CD4-positive, alpha-beta T cell (primary cell): ENCODE results near the gene SIM2. TPM values are rescaled to one million over a fixed set of nuclear protein-coding genes. Genes with fewer than 3 reads are reported as not detected.

Experiments used
- ATAC-seq: fragments of 200-7000 bp; cut with Tn5 transposase; one replicate; pipeline ENCODE4 v1.10.0; 2022; ENCODE audit warnings: mild to moderate bottlenecking; ENCODE audit not compliant: poor library complexity
- CTCF ChIA-PET: fragments of 350-600 bp; sonication (Branson Sonifier 250); formaldehyde crosslinking; loops from one replicate; lab custom pipeline; 2021; ENCODE audit warnings: antibody characterized with exemption, inconsistent platforms; lab: Charles Lee
- POLR2A ChIA-PET: fragments of 350-600 bp; sonication (Branson Sonifier 250); formaldehyde crosslinking; loops from one replicate; lab custom pipeline; 2021; ENCODE audit warnings: antibody characterized with exemption, inconsistent platforms; lab: Charles Lee
- DNase-seq, 14 experiments: peaks; one replicate each; pipeline ENCODE4 v3.0.0-alpha.2; 2013 to 2020; ENCODE audit warnings: mixed read lengths in 2 of 14
- H3K27ac ChIP-seq, 2 donors: one replicate each; pipeline versions ENCODE4 v1.5.1 to v1.7.0; 2013; ENCODE audit warnings: low read length in 2 of 2, low read depth in 1 of 2, mild to moderate bottlenecking in 1 of 2
- H3K27me3 ChIP-seq, 2 experiments: 1 replicate in 1 of 2; 2 replicates in 1 of 2; pipeline versions ENCODE4 v1.6.1 to v1.7.0; 2013; ENCODE audit warnings: low read length in 2 of 2, control low read depth in 1 of 2, mild to moderate bottlenecking in 1 of 2, moderate library complexity in 1 of 2; ENCODE audit not compliant: insufficient read depth in 2 of 2, control insufficient read depth in 1 of 2
- H3K36me3 ChIP-seq: one replicate; pipeline ENCODE4 v1.6.1; 2013; ENCODE audit warnings: low read length, control low read depth; ENCODE audit not compliant: insufficient read depth
- H3K4me1 ChIP-seq: one replicate; pipeline ENCODE4 v1.6.1; 2013; ENCODE audit warnings: low read length, control low read depth; ENCODE audit not compliant: insufficient read depth
- H3K4me3 ChIP-seq: one replicate; pipeline ENCODE4 v1.5.1; 2013; ENCODE audit warnings: mild to moderate bottlenecking, low read length, moderate library complexity
- H3K9me3 ChIP-seq, 2 experiments: 1 replicate in 1 of 2; 2 replicates in 1 of 2; pipeline versions ENCODE4 v1.6.1 to v1.7.0; 2013; ENCODE audit warnings: low read length in 2 of 2, mild to moderate bottlenecking in 2 of 2, control low read depth in 1 of 2, moderate library complexity in 1 of 2; ENCODE audit not compliant: control insufficient read depth in 1 of 2, insufficient read depth in 1 of 2
- H3K27ac Mint-ChIP-seq: one replicate; pipeline ENCODE4 v1.8.0; 2020; ENCODE audit warnings: mixed read lengths
- H3K27me3 Mint-ChIP-seq: one replicate; pipeline ENCODE4 v1.8.0; 2021; ENCODE audit warnings: mixed read lengths
- H3K36me3 Mint-ChIP-seq: one replicate; pipeline ENCODE4 v1.8.0; 2021; ENCODE audit warnings: low read depth, mixed read lengths
- H3K4me1 Mint-ChIP-seq: one replicate; pipeline ENCODE4 v1.8.0; 2021; ENCODE audit warnings: low read depth, mixed read lengths
- H3K4me3 Mint-ChIP-seq: one replicate; pipeline ENCODE4 v1.8.0; 2020; ENCODE audit warnings: mild to moderate bottlenecking, mixed read lengths
- H3K9me3 Mint-ChIP-seq: one replicate; pipeline ENCODE4 v1.8.0; 2020; ENCODE audit warnings: mixed read lengths
- intact Hi-C, 2 experiments: fragments of 100-400 bp; cut with DNase I in 1 of 2; cut with micrococcal nuclease in 1 of 2; formaldehyde crosslinking; loops; one replicate each; pipeline versions ENCODE4 v1.15.1 to v1.9.0; 2023 to 2025; cut with DNase I, micrococcal nuclease
- total RNA-seq, 174 experiments: library from RNA in 2 of 174; stranded (reverse) in 2 of 174; gene quantifications; one replicate each; pipeline ENCODE4 v1.2.3 and lab custom pipeline; 2021 to 2026
- TF ChIP-seq, protein P1 (sequence below): fragments of 200-600 bp; IDR thresholded peaks from one replicate; pipeline ENCODE4 v1.8.0; 2022; ENCODE audit warnings: antibody characterized with exemption, mild to moderate bottlenecking

The SIM2 gene
- total RNA-seq, 2 experiments from 2014 or later, result not detected

- intact Hi-C loops, result no loop called here
- peaks cover 0 to 16% of the 10 kb centered on the region in 2 experiments for H3K9me3 ChIP-seq
- H3K36me3 ChIP-seq, result no peaks in the 10 kb centered on the region
- no peak overlapping the region for H3K27ac Mint-ChIP-seq
- H3K36me3 Mint-ChIP-seq, result no peaks in the 10 kb centered on the region
- H3K27me3 ChIP-seq, result peaks cover 48 to 85% of the 10 kb centered on the region in 2 experiments
- H3K4me3 ChIP-seq, result no peak overlapping the region
- ChIA-PET POLR2A (no interaction called here), CTCF (no interaction called here)
- peaks cover 17% of the 10 kb centered on the region for H3K4me1 ChIP-seq
- no peak overlapping the region for H3K27ac ChIP-seq
- H3K27me3 Mint-ChIP-seq, result peaks cover 93% of the 10 kb centered on the region
- ATAC-seq (no peak), DNase-seq (no peak)
- H3K4me3 Mint-ChIP-seq, result no peak overlapping the region
- TF ChIP-seq, protein P1, sequence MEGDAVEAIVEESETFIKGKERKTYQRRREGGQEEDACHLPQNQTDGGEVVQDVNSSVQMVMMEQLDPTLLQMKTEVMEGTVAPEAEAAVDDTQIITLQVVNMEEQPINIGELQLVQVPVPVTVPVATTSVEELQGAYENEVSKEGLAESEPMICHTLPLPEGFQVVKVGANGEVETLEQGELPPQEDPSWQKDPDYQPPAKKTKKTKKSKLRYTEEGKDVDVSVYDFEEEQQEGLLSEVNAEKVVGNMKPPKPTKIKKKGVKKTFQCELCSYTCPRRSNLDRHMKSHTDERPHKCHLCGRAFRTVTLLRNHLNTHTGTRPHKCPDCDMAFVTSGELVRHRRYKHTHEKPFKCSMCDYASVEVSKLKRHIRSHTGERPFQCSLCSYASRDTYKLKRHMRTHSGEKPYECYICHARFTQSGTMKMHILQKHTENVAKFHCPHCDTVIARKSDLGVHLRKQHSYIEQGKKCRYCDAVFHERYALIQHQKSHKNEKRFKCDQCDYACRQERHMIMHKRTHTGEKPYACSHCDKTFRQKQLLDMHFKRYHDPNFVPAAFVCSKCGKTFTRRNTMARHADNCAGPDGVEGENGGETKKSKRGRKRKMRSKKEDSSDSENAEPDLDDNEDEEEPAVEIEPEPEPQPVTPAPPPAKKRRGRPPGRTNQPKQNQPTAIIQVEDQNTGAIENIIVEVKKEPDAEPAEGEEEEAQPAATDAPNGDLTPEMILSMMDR, result no peak
- H3K4me1 Mint-ChIP-seq, result peaks cover 10% of the 10 kb centered on the region
- H3K9me3 Mint-ChIP-seq, result no peaks in the 10 kb centered on the region
Measured at GRCh38 chr21:36713746-36714145, 14.8 kb downstream of the SIM2 start.

GRCh38 chr21:36716387-36716786 is 17.5 kb downstream of the SIM2 start:
- no peak for DNase-seq
- peaks cover 91% of the 10 kb centered on the region for H3K27me3 Mint-ChIP-seq
- ChIA-PET CTCF (no interaction called here), POLR2A (no interaction called here)
- H3K9me3 Mint-ChIP-seq, result no peaks in the 10 kb centered on the region
- H3K4me1 Mint-ChIP-seq, result no peaks in the 10 kb centered on the region
- ATAC-seq, result no peak
- H3K4me3 Mint-ChIP-seq, result no peak overlapping the region
- no peak overlapping the region for H3K27ac ChIP-seq
- H3K36me3 ChIP-seq, result no peaks in the 10 kb centered on the region
- H3K4me1 ChIP-seq, result no peaks in the 10 kb centered on the region
- H3K27ac Mint-ChIP-seq, result no peak overlapping the region
- H3K4me3 ChIP-seq, result no peak overlapping the region
- no peaks in the 10 kb centered on the region for H3K36me3 Mint-ChIP-seq
- TF ChIP-seq, protein P1, result no peak
- H3K27me3 ChIP-seq, result peaks cover 24 to 58% of the 10 kb centered on the region in 2 experiments
- intact Hi-C loops, result no loop called here
- H3K9me3 ChIP-seq, result peaks cover 0 to 6% of the 10 kb centered on the region in 2 experiments

DNA sequence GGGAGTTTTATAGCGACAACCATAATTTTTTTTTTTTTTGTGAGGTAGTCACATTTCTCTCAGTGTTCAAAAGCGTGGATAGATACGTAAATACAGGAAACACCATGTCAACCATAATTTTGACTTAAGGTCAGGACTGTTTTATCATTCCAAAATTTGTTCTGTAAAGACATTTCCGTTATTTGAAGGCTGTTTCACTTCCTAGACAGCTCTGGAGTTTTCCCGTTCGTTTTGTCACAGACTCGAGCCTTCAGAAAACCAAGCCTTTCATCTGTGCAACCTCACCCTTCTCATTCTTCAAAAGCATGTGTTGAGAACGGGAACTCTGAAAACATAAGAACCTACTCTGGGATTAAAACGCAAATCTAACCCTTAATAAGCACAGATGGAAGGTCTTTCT is 17.9 kb downstream of the SIM2 start:
- H3K36me3 Mint-ChIP-seq, result no peaks in the 10 kb centered on the region
- peaks cover 87% of the 10 kb centered on the region for H3K27me3 Mint-ChIP-seq
- Histone ChIP-seq H3K27ac (no peak overlapping the region), H3K36me3 (no peaks in the 10 kb centered on the region), H3K9me3 (peaks cover 0 to 6% of the 10 kb centered on the region in 2 experiments), H3K4me3 (no peak overlapping the region), H3K27me3 (peaks cover 23 to 54% of the 10 kb centered on the region in 2 experiments), H3K4me1 (no peaks in the 10 kb centered on the region)
- ChIA-PET CTCF (no interaction called here), POLR2A (no interaction called here)
- H3K4me1 Mint-ChIP-seq, result no peaks in the 10 kb centered on the region
- DNase-seq (no peak), ATAC-seq (no peak)
- H3K9me3 Mint-ChIP-seq, result no peaks in the 10 kb centered on the region
- H3K4me3 Mint-ChIP-seq, result no peak overlapping the region
- TF ChIP-seq, protein P1, result no peak
- intact Hi-C loops, result no loop called here
- no peak overlapping the region for H3K27ac Mint-ChIP-seq
